NCI-H510A (cell line): Measurements from ENCODE around the gene POLR1E.

Experiments
- DNase-seq: peaks from one replicate; lab custom pipeline; 2025; lab: John Stamatoyannopoulos, UW

The POLR1E gene

GRCh38 chr9:37485389-37486255 lies at the start of gene POLR1E:
POLR1E (plus strand) TSS chr9:37485948; CDS start chr9:37486048, 100 bp downstream.
- peak; percentile 84 for DNase-seq

- DNase-seq, result no peak
Observed at GRCh38 chr9:37436540-37436939, 49.2 kb upstream of the POLR1E start.

GRCh38 chr9:37437010-37437409 lies 48.7 kb upstream of the POLR1E start:
- DNase-seq, result no peak

GRCh38 chr9:37437621-37438020 lies 48.1 kb upstream of the POLR1E start:
- DNase-seq, result no peak

- no peak for DNase-seq
Observed at GRCh38 chr9:37438359-37438758, 47.4 kb upstream of the POLR1E start.

- DNase-seq, result no peak
Observed at GRCh38 chr9:37441776-37442370, 43.9 kb upstream of the POLR1E start.

GRCh38 chr9:37442556-37442955 lies 43.2 kb upstream of the POLR1E start:
- DNase-seq, result no peak

GRCh38 chr9:37443566-37443965 lies 42.2 kb upstream of the POLR1E start:
- DNase-seq, result no peak

- DNase-seq, result no peak
Observed at GRCh38 chr9:37444890-37445289, 40.9 kb upstream of the POLR1E start.

- no peak for DNase-seq
Observed at GRCh38 chr9:37445832-37446231, 39.9 kb upstream of the POLR1E start.

GRCh38 chr9:37446401-37446800 lies 39.3 kb upstream of the POLR1E start:
- DNase-seq, result no peak

- DNase-seq, result no peak
Observed at GRCh38 chr9:37447111-37447510, 38.6 kb upstream of the POLR1E start.

GRCh38 chr9:37449862-37450632 lies 35.7 kb upstream of the POLR1E start:
- no peak for DNase-seq

- DNase-seq, result no peak
Observed at GRCh38 chr9:37451628-37452027, 34.1 kb upstream of the POLR1E start.

- no peak for DNase-seq
Observed at GRCh38 chr9:37452611-37453010, 33.1 kb upstream of the POLR1E start.

GRCh38 chr9:37453827-37454226 lies 31.9 kb upstream of the POLR1E start:
- no peak for DNase-seq

GRCh38 chr9:37454238-37454637 lies 31.5 kb upstream of the POLR1E start:
- no peak for DNase-seq

GRCh38 chr9:37455884-37456647 lies 29.7 kb upstream of the POLR1E start:
- no peak for DNase-seq

- no peak for DNase-seq
Observed at GRCh38 chr9:37456817-37457216, 28.9 kb upstream of the POLR1E start.

- no peak for DNase-seq
Observed at GRCh38 chr9:37464006-37464405, 21.7 kb upstream of the POLR1E start.

GRCh38 chr9:37464426-37465248 lies 21.1 kb upstream of the POLR1E start:
- no peak for DNase-seq
